Measurements from ENCODE around the gene CUL2. TPM values are rescaled to one million over a fixed set of nuclear protein-coding genes. Genes with fewer than 3 reads are reported as not detected.

Gene CUL2
- total RNA-seq, 4 donors from 2014 or later = 6.4 to 43.3 (median 25.3) TPM

GRCh38 chr10:35025916-35026315 lies 64.2 kb downstream of the CUL2 start:
- TF ChIP-seq, protein P1, sequence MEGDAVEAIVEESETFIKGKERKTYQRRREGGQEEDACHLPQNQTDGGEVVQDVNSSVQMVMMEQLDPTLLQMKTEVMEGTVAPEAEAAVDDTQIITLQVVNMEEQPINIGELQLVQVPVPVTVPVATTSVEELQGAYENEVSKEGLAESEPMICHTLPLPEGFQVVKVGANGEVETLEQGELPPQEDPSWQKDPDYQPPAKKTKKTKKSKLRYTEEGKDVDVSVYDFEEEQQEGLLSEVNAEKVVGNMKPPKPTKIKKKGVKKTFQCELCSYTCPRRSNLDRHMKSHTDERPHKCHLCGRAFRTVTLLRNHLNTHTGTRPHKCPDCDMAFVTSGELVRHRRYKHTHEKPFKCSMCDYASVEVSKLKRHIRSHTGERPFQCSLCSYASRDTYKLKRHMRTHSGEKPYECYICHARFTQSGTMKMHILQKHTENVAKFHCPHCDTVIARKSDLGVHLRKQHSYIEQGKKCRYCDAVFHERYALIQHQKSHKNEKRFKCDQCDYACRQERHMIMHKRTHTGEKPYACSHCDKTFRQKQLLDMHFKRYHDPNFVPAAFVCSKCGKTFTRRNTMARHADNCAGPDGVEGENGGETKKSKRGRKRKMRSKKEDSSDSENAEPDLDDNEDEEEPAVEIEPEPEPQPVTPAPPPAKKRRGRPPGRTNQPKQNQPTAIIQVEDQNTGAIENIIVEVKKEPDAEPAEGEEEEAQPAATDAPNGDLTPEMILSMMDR (IDR thresholded peaks at IDR 0.05) = no peak
- no peak for DNase-seq
- no peaks in the 10 kb centered on the region for H3K4me1 ChIP-seq
- H3K36me3 ChIP-seq = no peaks in the 10 kb centered on the region
- H3K4me3 ChIP-seq = no peak overlapping the region
- H3K27ac ChIP-seq = no peak overlapping the region
- intact Hi-C loops (cut with DNase I; ENCODE audit: low total_unique reads) = no loop called here
- H3K27me3 ChIP-seq = no peaks in the 10 kb centered on the region
- H3K9me3 ChIP-seq = no peaks in the 10 kb centered on the region

DNA sequence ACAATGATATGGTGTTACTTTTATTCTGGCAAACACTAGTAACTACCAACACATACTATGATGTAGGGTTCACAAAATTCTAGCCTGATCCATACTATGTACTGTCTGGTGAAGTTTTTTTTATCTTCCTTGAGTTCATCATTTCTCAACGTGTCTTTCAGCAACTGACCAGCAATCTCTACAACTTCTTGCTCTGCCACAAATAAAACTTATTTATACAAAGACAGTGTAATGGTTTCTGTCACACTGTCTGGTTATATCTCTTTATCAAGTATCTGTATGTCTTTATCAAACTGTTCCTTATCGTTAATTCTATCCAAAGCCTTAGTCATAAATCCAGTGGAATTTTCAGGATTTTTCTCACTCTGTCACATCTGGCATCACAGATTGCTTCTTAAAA lies 69.7 kb downstream of the CUL2 start:
- no peaks in the 10 kb centered on the region for H3K36me3 ChIP-seq
- H3K27me3 ChIP-seq = no peaks in the 10 kb centered on the region
- intact Hi-C loops (cut with DNase I; ENCODE audit: low total_unique reads) = no loop called here
- H3K27ac ChIP-seq = no peak overlapping the region
- TF ChIP-seq, protein P1 (IDR thresholded peaks at IDR 0.05) = no peak
- no peak for TF ChIP-seq POLR2A (IDR thresholded peaks at IDR 0.05)
- H3K4me3 ChIP-seq = no peak overlapping the region
- no peaks in the 10 kb centered on the region for H3K4me1 ChIP-seq
- DNase-seq = no peak
- no peaks in the 10 kb centered on the region for H3K9me3 ChIP-seq

- no peak for DNase-seq
- Histone ChIP-seq H3K4me3 (no peak overlapping the region), H3K9me3 (no peaks in the 10 kb centered on the region), H3K27ac (no peak overlapping the region), H3K27me3 (no peaks in the 10 kb centered on the region), H3K4me1 (no peaks in the 10 kb centered on the region), H3K36me3 (no peaks in the 10 kb centered on the region)
- intact Hi-C loops (cut with DNase I; ENCODE audit: low total_unique reads) = no loop called here
- TF ChIP-seq POLR2A (IDR thresholded peaks at IDR 0.05) = no peak
- TF ChIP-seq, protein P1 (IDR thresholded peaks at IDR 0.05) = no peak
Observed at GRCh38 chr10:35019041-35020024, 70.8 kb downstream of the CUL2 start.

GRCh38 chr10:35017608-35018007 lies 72.5 kb downstream of the CUL2 start:
- Histone ChIP-seq H3K27ac (no peak overlapping the region), H3K27me3 (no peaks in the 10 kb centered on the region), H3K4me1 (no peaks in the 10 kb centered on the region), H3K9me3 (no peaks in the 10 kb centered on the region), H3K36me3 (no peaks in the 10 kb centered on the region), H3K4me3 (no peak overlapping the region)
- TF ChIP-seq, protein P1 (IDR thresholded peaks at IDR 0.05) = no peak
- no peak for TF ChIP-seq POLR2A (IDR thresholded peaks at IDR 0.05)
- DNase-seq = no peak
- intact Hi-C loops (cut with DNase I; ENCODE audit: low total_unique reads) = no loop called here

- no peak for DNase-seq
- Histone ChIP-seq H3K9me3 (no peaks in the 10 kb centered on the region), H3K4me1 (no peaks in the 10 kb centered on the region), H3K27ac (no peak overlapping the region), H3K4me3 (no peak overlapping the region), H3K27me3 (no peaks in the 10 kb centered on the region), H3K36me3 (no peaks in the 10 kb centered on the region)
- intact Hi-C loops (cut with DNase I; ENCODE audit: low total_unique reads) = no loop called here
- TF ChIP-seq, protein P1 (IDR thresholded peaks at IDR 0.05) = no peak
- TF ChIP-seq POLR2A (IDR thresholded peaks at IDR 0.05) = no peak
Observed at GRCh38 chr10:35015843-35016408, 74.2 kb downstream of the CUL2 start.
